ENCODE measurements around the gene CFTR.
"Not testable (repeated sequence)": the region's sequence is repeated elsewhere in the genome, so short reads cannot be mapped to it uniquely, and the experiment has no call there.

CFTR gene

DNA sequence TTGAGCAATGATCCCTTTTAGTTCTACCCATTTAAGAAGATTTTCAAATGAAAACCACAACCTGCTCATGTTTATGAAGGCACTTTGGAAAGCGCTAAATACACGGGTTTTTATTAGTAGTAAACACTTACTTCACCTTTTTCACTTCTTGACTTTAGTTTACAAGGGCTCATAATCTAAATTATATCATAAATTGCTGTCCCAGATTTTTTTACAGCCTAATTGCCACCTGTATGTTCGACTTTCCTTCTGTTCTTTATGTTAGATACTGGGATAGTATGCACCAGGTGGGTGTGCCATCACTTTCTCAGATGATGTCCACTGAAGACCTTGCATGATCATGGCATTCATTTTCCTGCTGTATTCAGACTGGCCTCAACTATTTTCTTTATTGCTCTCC, 22.5 kb downstream of the CFTR start:
- Histone ChIP-seq H3K27ac (ENCODE audit: low read length) (no peak overlapping the region), H3K27me3 (ENCODE audit: low read depth, low read length) (no peaks in the 10 kb centered on the region), H3K4me3 (ENCODE audit: low read depth in 1 of 2, low read length in 2 of 2) (no peak overlapping the region), H3K4me1 (ENCODE audit: control insufficient read depth in 1 of 2, insufficient read depth in 2 of 2, low read length in 2 of 2) (no peaks in the 10 kb centered on the region), H3K9me3 (ENCODE audit: control insufficient read depth in 1 of 2, low read length in 2 of 2) (no peaks in the 10 kb centered on the region), H3K36me3 (ENCODE audit: control insufficient read depth in 1 of 2, insufficient read depth in 2 of 2, low read length in 2 of 2) (no peaks in the 10 kb centered on the region)

DNA sequence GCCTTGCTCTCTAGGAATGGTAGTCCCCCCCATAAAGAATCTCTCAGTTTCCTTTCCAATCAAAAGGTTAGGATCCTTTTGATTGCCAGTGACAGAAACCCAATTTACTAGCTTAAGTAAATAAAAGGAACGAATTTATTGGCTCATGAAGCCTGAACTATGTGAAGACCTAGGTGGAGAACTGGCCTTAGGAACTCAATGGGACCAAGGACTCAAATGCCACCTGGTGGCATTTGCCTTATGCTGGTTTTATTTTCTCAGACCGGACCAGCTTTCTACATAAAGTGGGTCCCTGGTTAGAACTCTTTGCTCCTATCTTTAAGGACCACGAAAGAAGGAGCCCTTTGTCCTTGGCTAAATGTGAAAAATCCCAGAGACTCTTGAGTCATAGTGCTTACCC, 25.4 kb downstream of the CFTR start:
- Histone ChIP-seq H3K27me3 (ENCODE audit: low read depth, low read length) (no peaks in the 10 kb centered on the region), H3K36me3 (ENCODE audit: control insufficient read depth in 1 of 2, insufficient read depth in 2 of 2, low read length in 2 of 2) (no peaks in the 10 kb centered on the region), H3K27ac (ENCODE audit: low read length) (no peak overlapping the region), H3K9me3 (ENCODE audit: control insufficient read depth in 1 of 2, low read length in 2 of 2) (no peaks in the 10 kb centered on the region), H3K4me3 (ENCODE audit: low read depth in 1 of 2, low read length in 2 of 2) (no peak overlapping the region), H3K4me1 (ENCODE audit: control insufficient read depth in 1 of 2, insufficient read depth in 2 of 2, low read length in 2 of 2) (no peaks in the 10 kb centered on the region)

DNA sequence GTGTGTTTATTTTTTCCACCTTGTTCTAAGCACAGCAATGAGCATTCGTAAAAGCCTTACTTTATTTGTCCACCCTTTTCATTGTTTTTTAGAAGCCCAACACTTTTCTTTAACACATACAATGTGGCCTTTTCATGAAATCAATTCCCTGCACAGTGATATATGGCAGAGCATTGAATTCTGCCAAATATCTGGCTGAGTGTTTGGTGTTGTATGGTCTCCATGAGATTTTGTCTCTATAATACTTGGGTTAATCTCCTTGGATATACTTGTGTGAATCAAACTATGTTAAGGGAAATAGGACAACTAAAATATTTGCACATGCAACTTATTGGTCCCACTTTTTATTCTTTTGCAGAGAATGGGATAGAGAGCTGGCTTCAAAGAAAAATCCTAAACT, 28.9 kb downstream of the CFTR start:
- peaks cover 0 to 4% of the 10 kb centered on the region in 2 donors for H3K36me3 ChIP-seq (ENCODE audit: control insufficient read depth in 1 of 2, insufficient read depth in 2 of 2, low read length in 2 of 2)
- no peaks in the 10 kb centered on the region for H3K27me3 ChIP-seq (ENCODE audit: low read depth, low read length)
- no peaks in the 10 kb centered on the region for H3K4me1 ChIP-seq (ENCODE audit: control insufficient read depth in 1 of 2, insufficient read depth in 2 of 2, low read length in 2 of 2)
- no peaks in the 10 kb centered on the region for H3K9me3 ChIP-seq (ENCODE audit: control insufficient read depth in 1 of 2, low read length in 2 of 2)
- no peak overlapping the region for H3K27ac ChIP-seq (ENCODE audit: low read length)
- H3K4me3 ChIP-seq (ENCODE audit: low read depth in 1 of 2, low read length in 2 of 2): no peak overlapping the region

DNA sequence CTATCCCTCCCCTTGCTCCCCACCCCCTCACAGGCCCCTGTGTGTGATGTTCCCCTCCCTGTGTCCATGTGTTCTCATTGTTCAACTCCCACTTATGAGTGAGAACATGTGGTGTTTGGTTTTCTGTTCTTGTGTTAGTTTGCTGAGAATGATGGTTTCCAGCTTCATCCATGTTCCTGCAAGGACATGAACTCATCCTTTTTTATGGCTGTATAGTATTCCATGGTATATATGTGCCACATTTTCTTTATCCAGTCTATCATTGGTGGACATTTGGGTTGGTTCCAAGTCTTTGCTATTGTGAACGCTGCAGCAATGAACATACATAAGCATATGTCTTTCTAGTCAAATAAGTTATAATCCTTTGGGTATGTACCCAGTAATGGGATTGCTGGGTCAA, 37.4 kb downstream of the CFTR start:
- H3K27me3 ChIP-seq (ENCODE audit: low read depth, low read length); H3K27ac ChIP-seq (ENCODE audit: low read length); H3K36me3 ChIP-seq (ENCODE audit: control insufficient read depth in 1 of 2, insufficient read depth in 2 of 2, low read length in 2 of 2); H3K4me1 ChIP-seq (ENCODE audit: control insufficient read depth in 1 of 2, insufficient read depth in 2 of 2, low read length in 2 of 2); H3K4me3 ChIP-seq (ENCODE audit: low read depth in 1 of 2, low read length in 2 of 2); H3K9me3 ChIP-seq (ENCODE audit: control insufficient read depth in 1 of 2, low read length in 2 of 2): not testable (repeated sequence)

DNA sequence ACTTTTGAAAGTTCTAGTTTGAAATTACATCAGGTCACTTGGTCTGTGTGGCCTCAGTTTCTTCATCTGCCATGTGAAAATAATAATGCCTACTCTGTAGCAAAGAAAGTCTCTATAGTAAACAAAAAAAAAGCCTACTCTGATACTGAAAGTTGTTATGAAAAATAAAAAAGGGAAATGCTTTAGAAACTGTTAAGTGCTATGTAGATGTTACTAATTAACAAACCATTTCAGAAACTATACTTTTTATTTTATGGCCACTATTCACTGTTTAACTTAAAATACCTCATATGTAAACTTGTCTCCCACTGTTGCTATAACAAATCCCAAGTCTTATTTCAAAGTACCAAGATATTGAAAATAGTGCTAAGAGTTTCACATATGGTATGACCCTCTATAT, 50.6 kb downstream of the CFTR start:
- no peaks in the 10 kb centered on the region for H3K36me3 ChIP-seq (ENCODE audit: control insufficient read depth in 1 of 2, insufficient read depth in 2 of 2, low read length in 2 of 2)
- no peak overlapping the region for H3K27ac ChIP-seq (ENCODE audit: low read length)
- no peaks in the 10 kb centered on the region for H3K9me3 ChIP-seq (ENCODE audit: control insufficient read depth in 1 of 2, low read length in 2 of 2)
- no peaks in the 10 kb centered on the region for H3K4me1 ChIP-seq (ENCODE audit: control insufficient read depth in 1 of 2, insufficient read depth in 2 of 2, low read length in 2 of 2)
- no peak overlapping the region for H3K4me3 ChIP-seq (ENCODE audit: low read depth in 1 of 2, low read length in 2 of 2)
- no peaks in the 10 kb centered on the region for H3K27me3 ChIP-seq (ENCODE audit: low read depth, low read length)

DNA sequence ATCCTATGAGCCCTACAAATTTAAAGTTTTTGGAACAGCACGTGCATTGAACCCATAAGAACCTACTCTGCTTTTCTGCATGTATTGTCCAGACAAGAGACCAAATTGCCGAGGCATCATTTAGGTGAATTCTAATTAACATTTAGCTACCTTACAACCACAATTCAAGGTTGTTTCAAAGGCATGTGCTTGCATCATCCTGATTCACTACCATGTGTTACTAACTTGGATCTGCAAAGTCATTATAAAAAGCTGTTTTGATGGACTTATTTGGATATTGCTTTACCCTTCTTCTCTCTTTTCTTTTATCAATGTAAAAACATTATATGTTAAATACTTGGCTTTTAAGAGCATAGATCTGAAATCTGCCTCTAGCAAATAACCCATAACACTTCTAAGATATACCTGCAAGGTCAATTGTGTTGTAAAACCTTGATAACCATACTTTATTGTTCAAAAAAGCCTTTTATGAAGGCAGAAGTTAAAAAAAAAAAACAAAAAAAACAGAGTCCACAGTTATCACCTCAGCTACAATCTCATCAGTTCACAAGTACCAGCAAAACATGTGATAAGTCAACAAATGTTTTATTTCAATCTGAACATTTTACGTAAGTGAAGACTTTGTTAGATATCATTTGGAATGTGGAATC, 51.9 kb downstream of the CFTR start:
- no peaks in the 10 kb centered on the region for H3K4me1 ChIP-seq (ENCODE audit: control insufficient read depth in 1 of 2, insufficient read depth in 2 of 2, low read length in 2 of 2)
- no peaks in the 10 kb centered on the region for H3K27me3 ChIP-seq (ENCODE audit: low read depth, low read length)
- no peaks in the 10 kb centered on the region for H3K36me3 ChIP-seq (ENCODE audit: control insufficient read depth in 1 of 2, insufficient read depth in 2 of 2, low read length in 2 of 2)
- H3K9me3 ChIP-seq (ENCODE audit: control insufficient read depth in 1 of 2, low read length in 2 of 2): no peaks in the 10 kb centered on the region
- no peak overlapping the region for H3K27ac ChIP-seq (ENCODE audit: low read length)
- H3K4me3 ChIP-seq (ENCODE audit: low read depth in 1 of 2, low read length in 2 of 2): no peak overlapping the region

DNA sequence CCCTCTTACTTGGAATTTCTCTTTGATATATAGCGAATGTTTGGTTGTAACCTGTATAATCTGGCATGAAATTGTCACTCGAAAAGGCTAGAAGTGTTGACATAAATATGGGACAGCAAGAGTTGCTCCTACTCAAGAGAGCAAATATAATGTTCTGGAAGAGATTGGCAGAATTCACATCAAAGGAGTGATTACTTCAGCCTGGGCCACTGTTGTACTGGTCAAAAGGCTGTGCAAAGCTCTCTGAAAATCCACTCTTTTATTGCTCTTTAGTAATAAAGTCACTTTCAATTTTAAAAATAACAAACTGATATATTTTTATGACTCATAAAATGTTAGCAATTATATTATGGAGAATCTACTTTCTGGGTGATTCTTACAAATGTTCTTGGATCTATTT, 58.2 kb downstream of the CFTR start:
- Histone ChIP-seq H3K27ac (ENCODE audit: low read length) (no peak overlapping the region), H3K36me3 (ENCODE audit: control insufficient read depth in 1 of 2, insufficient read depth in 2 of 2, low read length in 2 of 2) (no peaks in the 10 kb centered on the region), H3K27me3 (ENCODE audit: low read depth, low read length) (no peaks in the 10 kb centered on the region), H3K4me3 (ENCODE audit: low read depth in 1 of 2, low read length in 2 of 2) (no peak overlapping the region), H3K9me3 (ENCODE audit: control insufficient read depth in 1 of 2, low read length in 2 of 2) (no peaks in the 10 kb centered on the region), H3K4me1 (ENCODE audit: control insufficient read depth in 1 of 2, insufficient read depth in 2 of 2, low read length in 2 of 2) (no peaks in the 10 kb centered on the region)

DNA sequence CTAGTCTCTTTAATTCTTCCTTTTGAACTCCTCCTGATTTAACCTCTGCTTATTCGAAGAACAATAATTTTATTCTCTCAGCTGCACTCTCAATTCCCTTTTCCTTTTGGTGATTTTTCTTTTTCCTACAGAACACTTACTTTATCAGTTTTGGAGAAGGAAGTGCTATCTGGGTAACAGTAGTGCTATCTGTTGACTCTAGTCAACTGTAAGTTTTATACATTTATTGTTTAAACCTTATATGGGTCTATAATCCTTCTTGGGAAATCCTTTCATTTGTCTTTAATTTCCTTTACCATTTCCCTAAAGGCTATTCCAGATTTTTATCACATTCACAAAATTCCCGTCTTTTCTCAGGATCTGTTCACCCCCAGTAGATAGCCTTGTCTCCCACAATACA, 64.2 kb downstream of the CFTR start:
- H3K36me3 ChIP-seq (ENCODE audit: control insufficient read depth in 1 of 2, insufficient read depth in 2 of 2, low read length in 2 of 2): no peaks in the 10 kb centered on the region
- H3K4me1 ChIP-seq (ENCODE audit: control insufficient read depth in 1 of 2, insufficient read depth in 2 of 2, low read length in 2 of 2): no peaks in the 10 kb centered on the region

DNA sequence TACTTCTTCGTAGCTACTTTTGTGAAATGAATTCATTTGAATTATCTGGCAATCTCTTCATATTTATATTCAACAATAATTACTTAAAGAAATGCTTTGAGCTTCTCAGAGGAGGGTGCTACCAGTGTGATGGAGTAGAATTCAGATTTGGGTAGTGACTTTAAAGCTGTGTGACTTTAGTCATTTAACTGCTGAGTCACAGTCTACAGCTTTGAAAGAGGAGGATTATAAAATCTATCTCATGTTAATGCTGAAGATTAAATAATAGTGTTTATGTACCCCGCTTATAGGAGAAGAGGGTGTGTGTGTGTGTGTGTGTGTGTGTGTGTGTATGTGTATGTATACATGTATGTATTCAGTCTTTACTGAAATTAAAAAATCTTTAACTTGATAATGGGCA, 68.2 kb downstream of the CFTR start:
- Histone ChIP-seq H3K9me3 (ENCODE audit: control insufficient read depth in 1 of 2, low read length in 2 of 2) (no peaks in the 10 kb centered on the region), H3K4me1 (ENCODE audit: control insufficient read depth in 1 of 2, insufficient read depth in 2 of 2, low read length in 2 of 2) (no peaks in the 10 kb centered on the region), H3K4me3 (ENCODE audit: low read depth in 1 of 2, low read length in 2 of 2) (no peak overlapping the region), H3K27me3 (ENCODE audit: low read depth, low read length) (no peaks in the 10 kb centered on the region), H3K36me3 (ENCODE audit: control insufficient read depth in 1 of 2, insufficient read depth in 2 of 2, low read length in 2 of 2) (no peaks in the 10 kb centered on the region), H3K27ac (ENCODE audit: low read length) (no peak overlapping the region)

More for the DNA sequence above, 64.2 kb downstream of the CFTR start:
- H3K27ac ChIP-seq (ENCODE audit: low read length): no peak overlapping the region
- no peaks in the 10 kb centered on the region for H3K27me3 ChIP-seq (ENCODE audit: low read depth, low read length)
- H3K9me3 ChIP-seq (ENCODE audit: control insufficient read depth in 1 of 2, low read length in 2 of 2): no peaks in the 10 kb centered on the region
- H3K4me3 ChIP-seq (ENCODE audit: low read depth in 1 of 2, low read length in 2 of 2): no peak overlapping the region

DNA sequence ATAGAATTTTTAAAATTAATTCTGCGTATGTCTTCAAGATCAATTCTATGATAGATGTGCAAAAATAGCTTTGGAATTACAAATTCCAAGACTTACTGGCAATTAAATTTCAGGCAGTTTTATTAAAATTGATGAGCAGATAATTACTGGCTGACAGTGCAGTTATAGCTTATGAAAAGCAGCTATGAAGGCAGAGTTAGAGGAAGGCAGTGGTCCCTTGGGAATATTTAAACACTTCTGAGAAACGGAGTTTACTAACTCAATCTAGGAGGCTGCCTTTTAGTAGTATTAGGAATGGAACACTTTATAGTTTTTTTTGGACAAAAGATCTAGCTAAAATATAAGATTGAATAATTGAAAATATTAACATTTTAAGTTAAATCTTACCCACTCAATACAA, 70.8 kb downstream of the CFTR start:
- Histone ChIP-seq H3K9me3 (ENCODE audit: control insufficient read depth in 1 of 2, low read length in 2 of 2) (no peaks in the 10 kb centered on the region), H3K27me3 (ENCODE audit: low read depth, low read length) (no peaks in the 10 kb centered on the region), H3K36me3 (ENCODE audit: control insufficient read depth in 1 of 2, insufficient read depth in 2 of 2, low read length in 2 of 2) (no peaks in the 10 kb centered on the region), H3K4me3 (ENCODE audit: low read depth in 1 of 2, low read length in 2 of 2) (no peak overlapping the region), H3K27ac (ENCODE audit: low read length) (no peak overlapping the region), H3K4me1 (ENCODE audit: control insufficient read depth in 1 of 2, insufficient read depth in 2 of 2, low read length in 2 of 2) (no peaks in the 10 kb centered on the region)

DNA sequence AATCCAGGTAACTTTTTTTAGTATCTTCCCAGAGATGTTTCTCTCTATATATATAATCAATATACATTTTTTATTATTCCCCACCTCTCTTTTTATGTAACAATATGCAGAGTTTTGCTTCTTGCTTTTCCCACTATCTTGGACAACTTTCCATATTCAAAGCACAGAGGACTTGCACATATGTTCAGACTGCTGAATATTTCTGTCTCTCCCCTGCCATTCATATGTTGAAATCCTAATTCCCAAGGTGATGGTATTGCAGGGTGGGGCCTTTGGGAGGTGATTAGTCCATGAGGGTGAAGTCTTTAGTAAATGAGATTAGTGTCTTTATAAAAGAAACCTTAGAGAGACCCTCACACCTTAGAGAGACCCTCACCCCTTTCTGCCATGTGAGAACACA, 72.8 kb downstream of the CFTR start:
- Histone ChIP-seq H3K27ac (ENCODE audit: low read length) (no peak overlapping the region), H3K4me3 (ENCODE audit: low read depth in 1 of 2, low read length in 2 of 2) (no peak overlapping the region)

DNA sequence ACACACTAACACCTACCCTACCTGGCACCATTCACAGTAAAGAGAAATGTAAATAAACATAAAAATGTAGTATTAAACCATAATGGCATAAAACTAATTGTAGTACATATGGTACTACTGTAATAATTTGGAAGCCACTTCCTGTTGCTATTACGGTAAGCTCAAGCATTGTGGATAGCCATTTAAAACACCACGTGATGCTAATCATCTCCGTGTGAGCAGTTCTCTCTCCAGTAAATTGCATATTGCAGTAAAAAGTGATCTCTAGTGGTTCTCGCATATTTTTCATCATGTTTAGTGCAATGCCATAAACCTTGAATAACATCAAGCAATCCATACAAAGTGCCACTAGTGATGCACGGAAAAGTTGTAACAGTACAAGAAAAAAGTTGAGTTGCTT, 75.4 kb downstream of the CFTR start:
- H3K9me3 ChIP-seq (ENCODE audit: control insufficient read depth in 1 of 2, low read length in 2 of 2): no peaks in the 10 kb centered on the region
- H3K4me3 ChIP-seq (ENCODE audit: low read depth in 1 of 2, low read length in 2 of 2): no peak overlapping the region
- H3K4me1 ChIP-seq (ENCODE audit: control insufficient read depth in 1 of 2, insufficient read depth in 2 of 2, low read length in 2 of 2): no peaks in the 10 kb centered on the region
- H3K27ac ChIP-seq (ENCODE audit: low read length): no peak overlapping the region
- H3K36me3 ChIP-seq (ENCODE audit: control insufficient read depth in 1 of 2, insufficient read depth in 2 of 2, low read length in 2 of 2): no peaks in the 10 kb centered on the region
- no peaks in the 10 kb centered on the region for H3K27me3 ChIP-seq (ENCODE audit: low read depth, low read length)

More for the DNA sequence above, 72.8 kb downstream of the CFTR start:
- Histone ChIP-seq H3K27me3 (ENCODE audit: low read depth, low read length) (no peaks in the 10 kb centered on the region), H3K4me1 (ENCODE audit: control insufficient read depth in 1 of 2, insufficient read depth in 2 of 2, low read length in 2 of 2) (no peaks in the 10 kb centered on the region), H3K36me3 (ENCODE audit: control insufficient read depth in 1 of 2, insufficient read depth in 2 of 2, low read length in 2 of 2) (no peaks in the 10 kb centered on the region), H3K9me3 (ENCODE audit: control insufficient read depth in 1 of 2, low read length in 2 of 2) (no peaks in the 10 kb centered on the region)
